K562 (cell line): Measurements from ENCODE around the gene NRXN3.

Experiments used
- CLOCK ChIP-seq: fragments of 250-450 bp; sonication (Bioruptor Pico); IDR thresholded peaks from 2 replicates; pipeline ENCODE4 v1.4.0; 2020; ENCODE audit warnings: mild to moderate bottlenecking, moderate library complexity, borderline replicate concordance
- EZH2 ChIP-seq: IDR thresholded peaks from 2 replicates; pipeline ENCODE4 v1.6.1; 2012; ENCODE audit warnings: low read depth, mild to moderate bottlenecking, inconsistent platforms, low read length, borderline replicate concordance
- MAX ChIP-seq: sonication (generic); formaldehyde crosslinking; IDR thresholded peaks from 2 replicates; pipeline ENCODE4 v1.9.0; 2022; ENCODE audit warnings: mild to moderate bottlenecking, missing genetic modification reagents
- NFIC ChIP-seq: fragments of 450-650 bp; IDR thresholded peaks from 2 replicates; pipeline ENCODE4 v1.6.1; 2017; ENCODE audit warnings: mild to moderate bottlenecking, inconsistent platforms

- TF ChIP-seq NFIC (no peak), CLOCK (CRISPR knock-in tag) (no peak), EZH2 (no peak), MAX (CRISPR knock-in tag) (no peak)
Measured at GRCh38 chr14:78970677-78971076, 800.5 kb downstream of the NRXN3 start.
